HG03139 (cell line): ENCODE results near the gene CSF2RB.

Experiments
- ATAC-seq: cut with Tn5 transposase; IDR thresholded peaks from one replicate; pipeline ENCODE4 v1.9.1; 2021; ENCODE audit not compliant: unreplicated experiment

CSF2RB gene

GRCh38 chr22:36887162-36887561 is 26.3 kb upstream of the CSF2RB start:
- ATAC-seq = no peak

GRCh38 chr22:36891646-36892045 is 21.8 kb upstream of the CSF2RB start:
- ATAC-seq = no peak

- ATAC-seq = no peak
These were observed 21.1 kb upstream of the CSF2RB start for GRCh38 chr22:36892292-36892691.

GRCh38 chr22:36893262-36893661 is 20.2 kb upstream of the CSF2RB start:
- ATAC-seq = no peak

- no peak for ATAC-seq
These were observed 19.2 kb upstream of the CSF2RB start for GRCh38 chr22:36894266-36894665.

GRCh38 chr22:36897611-36898010 is 15.8 kb upstream of the CSF2RB start:
- ATAC-seq = no peak

- no peak for ATAC-seq
These were observed 14.7 kb upstream of the CSF2RB start for GRCh38 chr22:36898690-36899089.

GRCh38 chr22:36899498-36899897 is 13.9 kb upstream of the CSF2RB start:
- ATAC-seq = no peak

DNA sequence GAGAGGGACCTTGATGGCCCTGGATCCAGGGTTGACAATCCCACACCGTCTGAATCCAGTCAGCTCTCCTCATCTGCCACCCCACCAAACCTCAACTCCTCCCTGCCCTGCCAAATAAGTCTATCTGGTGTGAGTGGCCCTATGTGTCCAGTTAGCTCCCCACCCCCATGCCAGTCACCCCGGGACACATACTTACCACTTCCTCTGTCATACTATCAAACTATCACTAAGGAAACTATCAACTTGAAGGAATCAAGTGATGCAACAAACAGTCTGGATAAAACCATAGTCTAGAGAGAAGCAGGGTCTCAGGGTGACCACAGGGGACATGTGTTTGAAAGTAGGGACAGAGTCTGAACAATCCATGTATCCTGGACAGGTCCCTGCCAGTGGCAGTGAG is 13.2 kb upstream of the CSF2RB start:
- no peak for ATAC-seq

DNA sequence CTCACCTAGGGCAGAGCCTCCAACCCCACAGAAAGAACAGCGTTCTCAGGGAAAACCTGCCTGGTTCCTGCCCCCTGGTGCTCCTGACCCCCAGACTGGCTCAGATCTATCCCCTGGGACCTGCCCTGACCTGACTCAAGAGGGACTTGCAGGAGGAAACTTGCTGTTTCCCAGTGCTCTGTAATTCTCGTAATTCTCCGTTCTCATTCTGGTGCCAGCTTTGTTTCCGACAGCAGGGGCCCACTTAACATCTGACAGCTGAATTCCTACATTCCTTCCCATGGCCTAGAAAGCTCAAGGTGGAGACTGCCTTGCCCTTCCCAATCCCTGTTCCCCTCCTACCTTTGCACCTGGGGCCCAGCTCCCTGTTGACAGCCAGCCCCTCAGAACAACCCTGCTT is 12.5 kb upstream of the CSF2RB start:
- ATAC-seq = no peak

GRCh38 chr22:36901411-36902142 is 11.9 kb upstream of the CSF2RB start:
- no peak for ATAC-seq

DNA sequence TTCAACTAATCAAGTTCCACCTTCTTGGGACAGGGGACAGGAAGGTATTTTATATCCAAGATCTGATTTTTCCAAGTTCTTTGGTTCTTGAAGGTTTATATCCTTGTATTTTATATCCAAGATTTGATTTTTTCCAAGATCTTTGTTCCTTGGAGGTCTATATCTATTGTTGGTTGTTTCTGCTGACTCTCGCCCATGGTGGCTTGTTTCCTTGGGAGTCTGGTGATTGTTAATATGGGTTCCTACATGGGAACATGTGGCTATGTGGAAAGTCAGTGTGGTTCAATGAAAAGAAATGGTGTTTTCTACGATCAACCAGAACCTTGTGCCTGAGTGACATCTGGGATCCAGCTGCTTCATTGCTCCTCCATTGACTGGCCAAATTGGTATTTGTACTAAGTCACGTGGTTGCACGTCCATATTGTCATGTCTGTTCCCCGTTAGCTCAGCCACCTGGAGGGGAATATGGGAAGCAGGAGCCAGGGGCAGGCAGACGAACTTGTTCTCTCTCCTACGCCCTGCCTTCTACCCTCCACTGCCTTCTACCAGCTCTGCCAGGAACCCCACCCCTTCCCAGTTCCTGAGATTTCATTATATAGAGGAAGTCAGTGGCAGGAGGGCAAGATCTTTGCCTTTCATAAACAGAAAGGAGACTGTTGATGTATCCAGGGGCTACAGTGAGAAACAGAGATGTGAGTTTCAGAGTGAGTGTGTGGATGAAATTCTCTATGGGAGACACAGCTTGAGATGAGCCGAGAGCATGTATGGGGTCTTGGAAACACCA is 11.1 kb upstream of the CSF2RB start:
- no peak for ATAC-seq

DNA sequence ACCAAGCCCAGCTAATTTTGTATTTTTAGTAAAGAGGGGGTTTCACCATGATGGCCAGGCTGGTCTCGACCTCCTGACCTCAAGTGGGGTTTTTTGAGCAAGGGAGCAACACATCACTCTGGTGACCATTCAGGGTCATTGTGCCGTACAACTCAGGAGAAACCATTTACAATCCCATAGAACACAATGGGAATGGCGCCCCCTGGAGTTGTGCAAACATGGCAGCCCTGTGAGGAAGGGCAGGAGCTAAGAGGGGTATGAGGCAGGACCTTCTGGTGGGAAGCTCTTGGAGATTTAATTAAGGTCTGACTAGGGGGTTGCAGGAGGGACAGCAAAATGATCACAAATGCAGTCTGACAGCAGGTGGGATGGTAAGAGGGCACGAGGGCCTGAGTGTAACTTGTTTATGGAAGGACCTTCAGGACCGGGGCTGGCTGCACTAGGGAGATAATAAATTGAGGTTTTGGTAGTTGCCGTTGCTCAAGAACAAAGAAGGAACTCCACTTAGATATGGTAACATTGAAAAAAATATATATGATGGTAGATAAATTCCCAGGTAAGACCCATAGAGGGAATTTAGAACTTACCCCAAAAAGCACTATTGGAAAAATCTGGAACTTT is 9.1 kb upstream of the CSF2RB start:
- ATAC-seq = no peak

DNA sequence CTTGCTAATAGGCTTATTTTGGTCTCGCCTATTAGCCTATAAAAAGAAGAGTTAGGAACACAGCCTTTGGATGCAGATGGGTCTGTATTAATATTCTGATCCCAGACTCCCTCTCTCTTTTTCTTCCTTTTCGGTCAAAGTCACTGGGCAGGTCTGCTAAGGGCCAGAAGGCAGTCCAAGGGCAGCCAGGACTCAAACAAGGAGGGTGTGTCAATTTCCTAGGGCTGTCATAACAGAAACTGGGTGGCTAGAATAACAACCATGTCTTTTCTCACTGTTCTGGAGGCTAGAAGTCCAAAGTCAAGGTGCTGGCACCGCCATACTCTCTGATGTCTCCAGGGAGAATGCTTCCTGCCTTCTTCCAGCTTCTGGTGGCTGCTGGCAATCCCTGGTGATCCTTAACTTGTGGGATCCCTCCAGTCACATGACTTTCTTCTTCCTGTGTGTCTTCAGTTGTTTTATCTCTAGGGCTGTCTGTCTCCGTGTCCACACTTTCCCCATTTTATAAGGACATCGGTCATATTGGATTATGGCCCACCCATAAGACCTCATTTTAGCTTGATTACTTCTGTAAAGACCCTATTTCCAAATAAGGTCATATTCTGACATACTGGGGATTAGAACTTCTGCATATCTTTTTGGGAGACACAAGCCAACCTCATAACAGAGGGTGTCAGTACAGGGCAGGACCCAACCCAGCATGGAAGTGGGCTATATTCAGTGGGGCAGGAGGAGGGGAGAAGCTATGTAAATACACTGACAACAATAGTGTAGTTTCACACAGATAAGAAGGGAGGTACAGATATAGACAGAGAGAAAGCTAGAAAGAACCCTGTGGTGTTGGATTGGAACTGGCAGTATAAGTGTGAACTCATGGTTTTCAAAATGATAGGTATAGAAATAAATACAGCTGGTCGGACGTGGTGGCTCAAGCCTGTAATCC is 5.9 kb upstream of the CSF2RB start:
- no peak for ATAC-seq

GRCh38 chr22:36910461-36910860 is 3.0 kb upstream of the CSF2RB start:
- no peak for ATAC-seq

GRCh38 chr22:36911887-36912661 is 1.4 kb upstream of the CSF2RB start:
- no peak for ATAC-seq

- no peak for ATAC-seq
These were observed 568 bp upstream of the CSF2RB start for GRCh38 chr22:36912694-36913426.

- no peak for ATAC-seq
These were observed 943 bp downstream of the CSF2RB start for GRCh38 chr22:36914390-36914752.

- ATAC-seq = no peak
These were observed 2.6 kb downstream of the CSF2RB start for GRCh38 chr22:36916034-36916433.
